HCT116 (cell line): Measurements from ENCODE around the gene TMEM141. TPM values are rescaled to one million over a fixed set of nuclear protein-coding genes. Genes with fewer than 3 reads are reported as not detected.

Source experiments
- ATAC-seq: fragments of 200-7000 bp; cut with Tn5 transposase; 2 replicates; pipeline ENCODE4 v1.9.1; 2020; ENCODE audit warnings: mild to moderate bottlenecking, moderate library complexity
- BruUV-seq: library from RNA; stranded (reverse); fragments of 400-500 nt; replicated peaks from 2 replicates; lab custom pipeline; 2021; lab: Mats Ljungman, UMichigan
- CTCF ChIA-PET: fragments of 300-600 bp; sonication (Branson Sonifier 250); formaldehyde crosslinking; loops from one replicate; lab custom pipeline; 2021; ENCODE audit warnings: antibody characterized with exemption; lab: Charles Lee
- POLR2A ChIA-PET: fragments of 300-600, 350-600 bp; sonication (Branson Sonifier 250); formaldehyde crosslinking; loops from one replicate; lab custom pipeline; 2021; ENCODE audit warnings: antibody characterized with exemption; lab: Charles Lee
- RAD21 ChIA-PET, 2 experiments: fragments of 300-600 bp; sonication (Branson Sonifier 250); formaldehyde crosslinking; loops; one replicate each; lab custom pipeline; 2023; ENCODE audit warnings: low total read pairs in 2 of 2; ENCODE audit not compliant: uncharacterized antibody in 2 of 2, unreplicated experiment in 2 of 2, low non-redundant PET in 1 of 2; lab: Charles Lee
- DNase-seq: peaks from one replicate; pipeline ENCODE4 v3.0.0-alpha.2; 2010; ENCODE audit warnings: low read depth, low spot score
- H2AFZ ChIP-seq: fragments of 200-600 bp; shearing (Covaris generic), sonication (generic); 2 replicates; pipeline ENCODE4 v1.6.1; 2017; ENCODE audit warnings: low read depth, mixed run types, mixed read lengths, antibody characterized with exemption, low read length; ENCODE audit not compliant: poor library complexity, severe bottlenecking
- H3K27ac ChIP-seq: 2 replicates; pipeline ENCODE4 v1.5.1; 2012; ENCODE audit warnings: low read depth, low read length
- H3K27me3 ChIP-seq: fragments of 200-600 bp; sonication (generic); 2 replicates; pipeline ENCODE4 v1.6.1; 2016; ENCODE audit warnings: mixed run types, low read length, mixed read lengths; ENCODE audit not compliant: insufficient read depth
- H3K36me3 ChIP-seq, 2 experiments: fragments of 200-500 bp in 1 of 2; fragments of 200-600 bp in 1 of 2; sonication (Bioruptor generic) in 1 of 2; sonication (generic) in 1 of 2; 2 replicates each; pipeline versions ENCODE4 v1.5.1 to v1.6.1; 2014 to 2016; ENCODE audit warnings: low read length in 2 of 2, inconsistent platforms in 1 of 2, mixed read lengths in 1 of 2, mixed run types in 1 of 2; ENCODE audit not compliant: insufficient read depth in 2 of 2, control insufficient read depth in 1 of 2
- H3K4me1 ChIP-seq, 2 experiments: fragments of 200-600 bp in 1 of 2; sonication (generic) in 1 of 2; 2 replicates each; pipeline versions ENCODE4 v1.5.1 to v1.6.1; 2012 to 2017; ENCODE audit warnings: low read length in 2 of 2, inconsistent platforms in 1 of 2, mild to moderate bottlenecking in 1 of 2, mixed read lengths in 1 of 2, mixed run types in 1 of 2, moderate library complexity in 1 of 2; ENCODE audit not compliant: insufficient read depth in 2 of 2, control insufficient read depth in 1 of 2
- H3K4me2 ChIP-seq: fragments of 200-600 bp; sonication (generic); 2 replicates; pipeline ENCODE4 v1.6.1; 2017; ENCODE audit warnings: mixed run types, low read length, mixed read lengths
- H3K4me3 ChIP-seq, 2 experiments: fragments of 200-600 bp in 1 of 2; sonication (generic) in 1 of 2; replicated peaks in 1 of 2; 2 replicates each; pipeline ENCODE4 v1.5.1; 2011 to 2016; ENCODE audit warnings: low read length in 2 of 2, control low read depth in 1 of 2, low read depth in 1 of 2, mild to moderate bottlenecking in 1 of 2, mixed read lengths in 1 of 2, mixed run types in 1 of 2
- H3K79me2 ChIP-seq: fragments of 200-600 bp; sonication (generic); 2 replicates; pipeline ENCODE4 v1.6.1; 2017; ENCODE audit warnings: mild to moderate bottlenecking, mixed run types, low read length, moderate library complexity, mixed read lengths; ENCODE audit not compliant: insufficient read depth
- H3K9ac ChIP-seq: fragments of 200-600 bp; sonication (generic); 2 replicates; pipeline ENCODE4 v1.6.1; 2016; ENCODE audit warnings: low read length, mixed read lengths
- H3K9me2 ChIP-seq: fragments of 200-600 bp; sonication (generic), shearing (Covaris generic); 2 replicates; pipeline ENCODE4 v1.6.1; 2017; ENCODE audit warnings: mixed run types, mild to moderate bottlenecking, moderate library complexity; ENCODE audit not compliant: insufficient read depth
- H3K9me3 ChIP-seq, 2 experiments: fragments of 200-500 bp in 1 of 2; fragments of 200-600 bp in 1 of 2; sonication (Bioruptor generic) in 1 of 2; sonication (generic) in 1 of 2; 2 replicates each; pipeline ENCODE4 v1.6.1; 2014 to 2017; ENCODE audit warnings: low read length in 2 of 2, mixed read lengths in 2 of 2, inconsistent platforms in 1 of 2, low read depth in 1 of 2, mild to moderate bottlenecking in 1 of 2, mixed run types in 1 of 2, moderate library complexity in 1 of 2; ENCODE audit not compliant: control insufficient read depth in 1 of 2, insufficient read depth in 1 of 2
- H4K20me1 ChIP-seq: fragments of 200-600 bp; sonication (generic), shearing (Covaris generic); 2 replicates; pipeline ENCODE4 v1.6.1; 2017; ENCODE audit warnings: mixed run types, mild to moderate bottlenecking, moderate library complexity; ENCODE audit not compliant: insufficient read depth
- CEBPB ChIP-seq: IDR thresholded peaks from 2 replicates; pipeline ENCODE4 v1.6.1; 2012; ENCODE audit warnings: low read depth
- EGR1 ChIP-seq: IDR thresholded peaks from 2 replicates; pipeline ENCODE4 v1.6.1; 2012; ENCODE audit warnings: low read depth
- ELF1 ChIP-seq: IDR thresholded peaks from 2 replicates; pipeline ENCODE4 v1.6.1; 2012; ENCODE audit warnings: low read depth, borderline replicate concordance
- FOSL1 ChIP-seq: IDR thresholded peaks from 2 replicates; pipeline ENCODE4 v1.6.1; 2012; ENCODE audit warnings: low read depth
- JUND ChIP-seq: IDR thresholded peaks from 2 replicates; pipeline ENCODE4 v1.6.1; 2012
- POLR2AphosphoS5 ChIP-seq: IDR thresholded peaks from 2 replicates; pipeline ENCODE4 v1.6.1; 2011; ENCODE audit warnings: mild to moderate bottlenecking, low read depth, low read length, moderate library complexity
- RAD21 ChIP-seq: IDR thresholded peaks from 2 replicates; pipeline ENCODE4 v1.6.1; 2012; ENCODE audit warnings: low read depth, mild to moderate bottlenecking
- SP1 ChIP-seq: IDR thresholded peaks from 2 replicates; pipeline ENCODE4 v1.6.1; 2012; ENCODE audit warnings: low read depth
- YY1 ChIP-seq: IDR thresholded peaks from 2 replicates; pipeline ENCODE4 v1.6.1; 2011; ENCODE audit warnings: low read length, low read depth, moderate library complexity, mild to moderate bottlenecking; ENCODE audit not compliant: insufficient replicate concordance; ENCODE audit errors: extremely low read depth
- ZFX ChIP-seq: fragments of 450-650 bp; IDR thresholded peaks from 2 replicates; pipeline ENCODE4 v1.6.1; 2017
- ZNF274 ChIP-seq: fragments of 200-500 bp; sonication (Bioruptor generic); IDR thresholded peaks from 2 replicates; pipeline ENCODE4 v1.6.1; 2014; ENCODE audit warnings: mild to moderate bottlenecking, low read depth, low read length, inconsistent platforms
- intact Hi-C: fragments of 100-400 bp; cut with micrococcal nuclease; formaldehyde crosslinking; loops from 2 replicates; pipeline ENCODE4 v1.10.0; 2022
- total RNA-seq: library from RNA; stranded (reverse); gene quantifications from one replicate; pipeline ENCODE4 v1.2.1, GENCODE V29; 2021; ENCODE audit not compliant: unreplicated experiment
- TF ChIP-seq, protein P1 (sequence below): IDR thresholded peaks from 2 replicates; pipeline ENCODE4 v1.6.1; 2011; ENCODE audit warnings: mild to moderate bottlenecking, low read length, moderate library complexity; ENCODE audit not compliant: insufficient replicate concordance; ENCODE audit errors: extremely low read depth
- TF ChIP-seq, protein P2 (sequence below): IDR thresholded peaks from 2 replicates; pipeline ENCODE4 v1.6.1; 2012
- TF ChIP-seq, protein P3 (sequence below): IDR thresholded peaks from 2 replicates; pipeline ENCODE4 v1.6.1; 2012; ENCODE audit warnings: low read depth
- TF ChIP-seq, protein P4 (sequence below): IDR thresholded peaks from 2 replicates; pipeline ENCODE4 v1.6.1; 2012

The TMEM141 gene
- total RNA-seq, 1 experiment from 2014 or later: 73.6 TPM

DNA sequence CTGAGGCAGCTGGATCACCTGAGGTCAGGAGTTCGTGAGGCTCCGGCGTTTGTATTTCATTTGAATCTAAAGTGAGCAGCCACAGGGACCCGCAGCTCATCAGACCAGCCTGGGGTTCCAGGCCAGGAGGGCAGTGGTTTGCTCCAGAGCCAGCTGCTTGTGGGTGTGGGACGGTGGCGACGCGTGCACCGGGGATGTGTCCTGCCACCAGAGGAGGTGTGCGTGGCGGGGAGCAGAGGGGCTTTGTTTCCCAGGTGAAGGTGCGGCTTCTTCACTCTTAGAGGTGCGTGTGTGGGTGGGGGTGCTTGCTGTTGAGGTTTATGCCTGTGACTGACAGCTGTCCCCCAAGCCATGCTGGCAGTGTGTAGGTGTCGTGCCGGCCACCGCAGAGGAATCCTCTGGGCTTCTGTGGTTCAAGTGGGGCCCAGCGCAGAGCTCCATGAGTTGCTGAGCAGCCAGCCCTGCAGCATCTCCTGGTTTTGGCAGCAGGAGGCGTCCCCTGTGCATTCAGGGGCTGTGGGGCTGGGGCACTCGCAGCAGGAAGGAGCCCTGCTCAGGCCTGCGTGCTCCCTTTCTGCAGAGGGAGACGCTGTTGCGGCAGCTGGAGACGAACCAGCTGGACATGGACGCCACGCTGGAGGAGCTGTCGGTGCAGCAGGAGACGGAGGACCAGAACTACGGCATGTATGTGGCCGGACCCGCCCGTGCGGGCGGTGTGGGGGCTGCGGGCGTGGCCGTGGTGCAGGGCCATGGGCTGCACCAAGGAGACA, 44.2 kb downstream of the TMEM141 start:
- Histone ChIP-seq H2AFZ (no peak overlapping the region), H3K4me1 (peaks cover 2 to 7% of the 10 kb centered on the region in 2 experiments; a peak in 2 of 4 replicates)
- CTCF ChIA-PET: no interaction called here
- TF ChIP-seq, protein P1, sequence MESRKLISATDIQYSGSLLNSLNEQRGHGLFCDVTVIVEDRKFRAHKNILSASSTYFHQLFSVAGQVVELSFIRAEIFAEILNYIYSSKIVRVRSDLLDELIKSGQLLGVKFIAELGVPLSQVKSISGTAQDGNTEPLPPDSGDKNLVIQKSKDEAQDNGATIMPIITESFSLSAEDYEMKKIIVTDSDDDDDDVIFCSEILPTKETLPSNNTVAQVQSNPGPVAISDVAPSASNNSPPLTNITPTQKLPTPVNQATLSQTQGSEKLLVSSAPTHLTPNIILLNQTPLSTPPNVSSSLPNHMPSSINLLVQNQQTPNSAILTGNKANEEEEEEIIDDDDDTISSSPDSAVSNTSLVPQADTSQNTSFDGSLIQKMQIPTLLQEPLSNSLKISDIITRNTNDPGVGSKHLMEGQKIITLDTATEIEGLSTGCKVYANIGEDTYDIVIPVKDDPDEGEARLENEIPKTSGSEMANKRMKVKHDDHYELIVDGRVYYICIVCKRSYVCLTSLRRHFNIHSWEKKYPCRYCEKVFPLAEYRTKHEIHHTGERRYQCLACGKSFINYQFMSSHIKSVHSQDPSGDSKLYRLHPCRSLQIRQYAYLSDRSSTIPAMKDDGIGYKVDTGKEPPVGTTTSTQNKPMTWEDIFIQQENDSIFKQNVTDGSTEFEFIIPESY: no peak
- no peak for TF ChIP-seq SP1
- no peak for TF ChIP-seq FOSL1
- TF ChIP-seq RAD21: no peak
- no peak for TF ChIP-seq CEBPB
- no peak for TF ChIP-seq JUND
- no peak for TF ChIP-seq ZFX
- TF ChIP-seq, protein P2, sequence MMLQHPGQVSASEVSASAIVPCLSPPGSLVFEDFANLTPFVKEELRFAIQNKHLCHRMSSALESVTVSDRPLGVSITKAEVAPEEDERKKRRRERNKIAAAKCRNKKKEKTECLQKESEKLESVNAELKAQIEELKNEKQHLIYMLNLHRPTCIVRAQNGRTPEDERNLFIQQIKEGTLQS: no peak
- TF ChIP-seq POLR2AphosphoS5: no peak
- TF ChIP-seq EGR1: no peak
- TF ChIP-seq ZNF274: no peak
- TF ChIP-seq YY1: no peak
- TF ChIP-seq, protein P3, sequence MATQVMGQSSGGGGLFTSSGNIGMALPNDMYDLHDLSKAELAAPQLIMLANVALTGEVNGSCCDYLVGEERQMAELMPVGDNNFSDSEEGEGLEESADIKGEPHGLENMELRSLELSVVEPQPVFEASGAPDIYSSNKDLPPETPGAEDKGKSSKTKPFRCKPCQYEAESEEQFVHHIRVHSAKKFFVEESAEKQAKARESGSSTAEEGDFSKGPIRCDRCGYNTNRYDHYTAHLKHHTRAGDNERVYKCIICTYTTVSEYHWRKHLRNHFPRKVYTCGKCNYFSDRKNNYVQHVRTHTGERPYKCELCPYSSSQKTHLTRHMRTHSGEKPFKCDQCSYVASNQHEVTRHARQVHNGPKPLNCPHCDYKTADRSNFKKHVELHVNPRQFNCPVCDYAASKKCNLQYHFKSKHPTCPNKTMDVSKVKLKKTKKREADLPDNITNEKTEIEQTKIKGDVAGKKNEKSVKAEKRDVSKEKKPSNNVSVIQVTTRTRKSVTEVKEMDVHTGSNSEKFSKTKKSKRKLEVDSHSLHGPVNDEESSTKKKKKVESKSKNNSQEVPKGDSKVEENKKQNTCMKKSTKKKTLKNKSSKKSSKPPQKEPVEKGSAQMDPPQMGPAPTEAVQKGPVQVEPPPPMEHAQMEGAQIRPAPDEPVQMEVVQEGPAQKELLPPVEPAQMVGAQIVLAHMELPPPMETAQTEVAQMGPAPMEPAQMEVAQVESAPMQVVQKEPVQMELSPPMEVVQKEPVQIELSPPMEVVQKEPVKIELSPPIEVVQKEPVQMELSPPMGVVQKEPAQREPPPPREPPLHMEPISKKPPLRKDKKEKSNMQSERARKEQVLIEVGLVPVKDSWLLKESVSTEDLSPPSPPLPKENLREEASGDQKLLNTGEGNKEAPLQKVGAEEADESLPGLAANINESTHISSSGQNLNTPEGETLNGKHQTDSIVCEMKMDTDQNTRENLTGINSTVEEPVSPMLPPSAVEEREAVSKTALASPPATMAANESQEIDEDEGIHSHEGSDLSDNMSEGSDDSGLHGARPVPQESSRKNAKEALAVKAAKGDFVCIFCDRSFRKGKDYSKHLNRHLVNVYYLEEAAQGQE: no peak
- TF ChIP-seq, protein P4, sequence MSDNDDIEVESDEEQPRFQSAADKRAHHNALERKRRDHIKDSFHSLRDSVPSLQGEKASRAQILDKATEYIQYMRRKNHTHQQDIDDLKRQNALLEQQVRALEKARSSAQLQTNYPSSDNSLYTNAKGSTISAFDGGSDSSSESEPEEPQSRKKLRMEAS: no peak
- TF ChIP-seq ELF1: no peak
- TF ChIP-seq, all 23 proteins: peak for 0
- no TSS peak for BruUV-seq
- Histone ChIP-seq H3K9ac (no peak overlapping the region), H3K27me3 (no peaks in the 10 kb centered on the region), H3K36me3 (peaks cover 3 to 9% of the 10 kb centered on the region in 2 experiments; a peak in 1 of 4 replicates), H3K79me2 (no peaks in the 10 kb centered on the region), H3K4me3 (no peak overlapping the region), H3K27ac (no peak overlapping the region; the same call in 1 of the 2 replicates), H4K20me1 (no peaks in the 10 kb centered on the region), H3K9me2 (no peaks in the 10 kb centered on the region), H3K9me3 (no peaks in the 10 kb centered on the region), H3K4me2 (no peak overlapping the region)
- intact Hi-C loops: no loop called here
- ATAC-seq (no peak), DNase-seq (no peak)
- ChIA-PET POLR2A (interaction anchor here (0.5 kb wide), 1 partner anchor 113 kb away, joined by 3 read pairs; no protein-coding TSS in a partner anchor), RAD21 (no interaction called here)
